WTC11 (cell line): ENCODE data around the gene OR8H2. TPM values are rescaled to one million over a fixed set of nuclear protein-coding genes. Genes with fewer than 3 reads are reported as not detected.
"Not testable (repeated sequence)": the region's sequence is repeated elsewhere in the genome, so short reads cannot be mapped to it uniquely, and the experiment has no call there.

Experiments used
- ATAC-seq: fragments of 200-7000 bp; cut with Tn5 transposase; 2 replicates; pipeline ENCODE4 v1.10.0; 2021; ENCODE audit warnings: mild to moderate bottlenecking, moderate library complexity
- CTCF ChIA-PET: fragments of 300-600 bp; sonication (Branson Sonifier 250); formaldehyde crosslinking; loops from one replicate; lab custom pipeline; 2021; ENCODE audit warnings: antibody characterized with exemption; lab: Charles Lee
- POLR2A ChIA-PET: fragments of 350-600 bp; sonication (Branson Sonifier 250); formaldehyde crosslinking; loops from one replicate; lab custom pipeline; 2021; ENCODE audit warnings: antibody characterized with exemption; lab: Charles Lee
- DNase-seq: peaks from one replicate; pipeline ENCODE4 v3.0.0; 2021; ENCODE audit warnings: low spot score
- H3K27ac Mint-ChIP-seq: 2 replicates; pipeline ENCODE4 v1.8.0; 2021; ENCODE audit warnings: mixed read lengths
- H3K27me3 Mint-ChIP-seq: 2 replicates; pipeline ENCODE4 v1.8.0; 2021; ENCODE audit warnings: low read depth, mild to moderate bottlenecking, moderate library complexity, mixed read lengths
- H3K36me3 Mint-ChIP-seq: 2 replicates; pipeline ENCODE4 v1.8.0; 2021; ENCODE audit warnings: mixed read lengths
- H3K4me1 Mint-ChIP-seq: 2 replicates; pipeline ENCODE4 v1.8.0; 2022; ENCODE audit warnings: mixed read lengths
- H3K4me3 Mint-ChIP-seq: 2 replicates; pipeline ENCODE4 v1.8.0; 2021; ENCODE audit warnings: mild to moderate bottlenecking, moderate library complexity, mixed read lengths
- H3K9me3 Mint-ChIP-seq: 2 replicates; pipeline ENCODE4 v1.8.0; 2021; ENCODE audit warnings: mixed read lengths
- CREM ChIP-seq: sonication (generic); formaldehyde crosslinking; IDR thresholded peaks from 2 replicates; pipeline ENCODE4 v1.8.1; 2022; ENCODE audit warnings: mild to moderate bottlenecking, missing genetic modification reagents, moderate library complexity
- E2F4 ChIP-seq: sonication (generic); formaldehyde crosslinking; IDR thresholded peaks from 2 replicates; pipeline ENCODE4 v1.8.1; 2022; ENCODE audit warnings: low read depth, mild to moderate bottlenecking, moderate library complexity, missing genetic modification reagents, borderline replicate concordance
- E2F5 ChIP-seq: sonication (generic); formaldehyde crosslinking; IDR thresholded peaks from 2 replicates; pipeline ENCODE4 v1.8.1; 2022; ENCODE audit warnings: mild to moderate bottlenecking, moderate library complexity, missing genetic modification reagents
- ELF4 ChIP-seq: sonication (generic); formaldehyde crosslinking; IDR thresholded peaks from 2 replicates; pipeline ENCODE4 v1.8.1; 2022; ENCODE audit warnings: low read depth, mild to moderate bottlenecking, moderate library complexity, missing genetic modification reagents
- FOXP4 ChIP-seq: sonication (generic); formaldehyde crosslinking; IDR thresholded peaks from 2 replicates; pipeline ENCODE4 v1.8.0; 2022; ENCODE audit warnings: mild to moderate bottlenecking, missing genetic modification reagents
- GABPB1 ChIP-seq: sonication (generic); formaldehyde crosslinking; IDR thresholded peaks from 2 replicates; pipeline ENCODE4 v1.8.1; 2023; ENCODE audit warnings: mild to moderate bottlenecking, missing genetic modification reagents
- IRF1 ChIP-seq: sonication (generic); formaldehyde crosslinking; IDR thresholded peaks from 2 replicates; pipeline ENCODE4 v1.8.0; 2023; ENCODE audit warnings: missing genetic modification reagents
- NFATC4 ChIP-seq: fragments of 250-450 bp; sonication (Bioruptor Pico); IDR thresholded peaks from 2 replicates; pipeline ENCODE4 v1.9.0; 2021; ENCODE audit warnings: mild to moderate bottlenecking
- NFE2L1 ChIP-seq: sonication (generic); formaldehyde crosslinking; IDR thresholded peaks from 2 replicates; pipeline ENCODE4 v1.8.1; 2023; ENCODE audit warnings: missing genetic modification reagents
- PREB ChIP-seq: sonication (generic); formaldehyde crosslinking; IDR thresholded peaks from 2 replicates; pipeline ENCODE4 v1.8.1; 2022; ENCODE audit warnings: mild to moderate bottlenecking, missing genetic modification reagents, moderate library complexity, borderline replicate concordance
- SOX15 ChIP-seq: fragments of 250-450 bp; sonication (Bioruptor Pico); IDR thresholded peaks from 2 replicates; pipeline ENCODE4 v1.9.0; 2021; ENCODE audit warnings: mild to moderate bottlenecking
- SP1 ChIP-seq: sonication (generic); formaldehyde crosslinking; conservative IDR thresholded peaks from 2 replicates; pipeline ENCODE4 v1.8.1; 2022; ENCODE audit warnings: missing genetic modification reagents
- STAT6 ChIP-seq: sonication (generic); formaldehyde crosslinking; conservative IDR thresholded peaks from 2 replicates; pipeline ENCODE4 v1.8.1; 2023; ENCODE audit warnings: mild to moderate bottlenecking, low read depth, missing genetic modification reagents, moderate library complexity
- ZMAT4 ChIP-seq: fragments of 250-450 bp; sonication (Bioruptor Pico); IDR thresholded peaks from 2 replicates; pipeline ENCODE4 v1.9.0; 2021; ENCODE audit warnings: mild to moderate bottlenecking
- ZNF121 ChIP-seq: sonication (generic); formaldehyde crosslinking; IDR thresholded peaks from 2 replicates; pipeline ENCODE4 v1.8.0; 2023; ENCODE audit warnings: missing genetic modification reagents
- ZNF263 ChIP-seq: sonication (generic); formaldehyde crosslinking; IDR thresholded peaks from 2 replicates; pipeline ENCODE4 v1.8.1; 2022; ENCODE audit warnings: low read depth, mild to moderate bottlenecking, moderate library complexity, missing genetic modification reagents
- ZNF317 ChIP-seq: sonication (generic); formaldehyde crosslinking; IDR thresholded peaks from 2 replicates; pipeline ENCODE4 v1.8.1; 2023; ENCODE audit warnings: low read depth, mild to moderate bottlenecking, moderate library complexity, missing genetic modification reagents, borderline replicate concordance
- ZNF416 ChIP-seq: fragments of 250-450 bp; sonication (Bioruptor Pico); IDR thresholded peaks from 2 replicates; pipeline ENCODE4 v1.9.0; 2021; ENCODE audit warnings: mild to moderate bottlenecking, inconsistent platforms
- ZNF512 ChIP-seq: sonication (generic); formaldehyde crosslinking; IDR thresholded peaks from 2 replicates; pipeline ENCODE4 v1.8.1; 2022; ENCODE audit warnings: missing genetic modification reagents, borderline replicate concordance
- total RNA-seq: library from RNA; stranded (reverse); gene quantifications from 3 replicates; pipeline ENCODE4 v1.2.3, GENCODE V29; 2021

Gene OR8H2
- total RNA-seq, 1 experiment from 2014 or later: not detected

GRCh38 chr11:56140151-56140661 lies 36.7 kb downstream of the OR8H2 start, which contains the start of gene OR8J3 (continued):
- TF ChIP-seq ELF4 (CRISPR knock-in tag) (no peak), E2F4 (CRISPR knock-in tag) (no peak), GABPB1 (CRISPR knock-in tag) (no peak)

GRCh38 chr11:56143681-56144080 lies 40.2 kb downstream of the OR8H2 start:
- H3K27ac Mint-ChIP-seq, ATAC-seq, H3K4me3 Mint-ChIP-seq, H3K4me1 Mint-ChIP-seq, CTCF ChIA-PET, DNase-seq, POLR2A ChIA-PET, H3K36me3 Mint-ChIP-seq, H3K27me3 Mint-ChIP-seq: not testable (repeated sequence)
- peaks cover 31% of the 10 kb centered on the region for H3K9me3 Mint-ChIP-seq

- Mint-ChIP-seq H3K4me3 (no peak overlapping the region), H3K9me3 (peaks cover 66% of the 10 kb centered on the region), H3K4me1 (no peaks in the 10 kb centered on the region), H3K36me3 (peaks cover 29% of the 10 kb centered on the region), H3K27ac (no peak overlapping the region), H3K27me3 (no peaks in the 10 kb centered on the region)
- DNase-seq (no peak), ATAC-seq (no peak)
- ChIA-PET POLR2A (no interaction called here), CTCF (no interaction called here)
- no peak for TF ChIP-seq E2F5 (CRISPR knock-in tag)
- TF ChIP-seq NFATC4 (CRISPR knock-in tag): no peak
- TF ChIP-seq NFE2L1 (CRISPR knock-in tag): no peak
- TF ChIP-seq ZNF317 (CRISPR knock-in tag): no peak
- TF ChIP-seq SP1 (CRISPR knock-in tag): no peak
- no peak for TF ChIP-seq ZNF121 (CRISPR knock-in tag)
- TF ChIP-seq CREM (CRISPR knock-in tag): no peak
- no peak for TF ChIP-seq ZMAT4 (CRISPR knock-in tag)
- TF ChIP-seq ZNF263 (CRISPR knock-in tag): no peak
- TF ChIP-seq SOX15: no peak
- no peak for TF ChIP-seq IRF1 (CRISPR knock-in tag)
Observed at GRCh38 chr11:56151376-56151775, 47.9 kb downstream of the OR8H2 start.

GRCh38 chr11:56152333-56152732 lies 48.8 kb downstream of the OR8H2 start:
- no peaks in the 10 kb centered on the region for H3K4me1 Mint-ChIP-seq
- no peak for TF ChIP-seq ZNF416
- no peak for TF ChIP-seq STAT6 (CRISPR knock-in tag)
- TF ChIP-seq FOXP4 (CRISPR knock-in tag): no peak
- no peak for TF ChIP-seq ZNF512 (CRISPR knock-in tag)
- no peak for TF ChIP-seq PREB (CRISPR knock-in tag)

More at GRCh38 chr11:56152333-56152732, 48.8 kb downstream of the OR8H2 start:
- H3K27ac Mint-ChIP-seq: no peak overlapping the region
- H3K36me3 Mint-ChIP-seq: peaks cover 35% of the 10 kb centered on the region
- H3K4me3 Mint-ChIP-seq: no peak overlapping the region
- no peaks in the 10 kb centered on the region for H3K27me3 Mint-ChIP-seq
- CTCF ChIA-PET: no interaction called here
- DNase-seq: no peak
- ATAC-seq: no peak
- POLR2A ChIA-PET: no interaction called here
- peaks cover 72% of the 10 kb centered on the region for H3K9me3 Mint-ChIP-seq
